Activated CD4-positive, alpha-beta T cell treated with anti-CD3 and anti-CD28 coated beads, Interleukin-2, Interleukin-4, amounts not matched to agents 100 ng/mL and 50 ng/mL, durations not matched to agents 16 hours and 8 hours (primary cell): Measurements from ENCODE around the gene LRP2.
A peak's percentile ranks its signal among the peaks of the same experiment; 100 is the strongest.
"Not testable (repeated sequence)": the region's sequence is repeated elsewhere in the genome, so short reads cannot be mapped to it uniquely, and the experiment has no call there.

Experiments used
- DNase-seq: peaks from one replicate; pipeline ENCODE4 v3.0.0-alpha.2; 2020; ENCODE audit warnings: low spot score

The LRP2 gene

DNA sequence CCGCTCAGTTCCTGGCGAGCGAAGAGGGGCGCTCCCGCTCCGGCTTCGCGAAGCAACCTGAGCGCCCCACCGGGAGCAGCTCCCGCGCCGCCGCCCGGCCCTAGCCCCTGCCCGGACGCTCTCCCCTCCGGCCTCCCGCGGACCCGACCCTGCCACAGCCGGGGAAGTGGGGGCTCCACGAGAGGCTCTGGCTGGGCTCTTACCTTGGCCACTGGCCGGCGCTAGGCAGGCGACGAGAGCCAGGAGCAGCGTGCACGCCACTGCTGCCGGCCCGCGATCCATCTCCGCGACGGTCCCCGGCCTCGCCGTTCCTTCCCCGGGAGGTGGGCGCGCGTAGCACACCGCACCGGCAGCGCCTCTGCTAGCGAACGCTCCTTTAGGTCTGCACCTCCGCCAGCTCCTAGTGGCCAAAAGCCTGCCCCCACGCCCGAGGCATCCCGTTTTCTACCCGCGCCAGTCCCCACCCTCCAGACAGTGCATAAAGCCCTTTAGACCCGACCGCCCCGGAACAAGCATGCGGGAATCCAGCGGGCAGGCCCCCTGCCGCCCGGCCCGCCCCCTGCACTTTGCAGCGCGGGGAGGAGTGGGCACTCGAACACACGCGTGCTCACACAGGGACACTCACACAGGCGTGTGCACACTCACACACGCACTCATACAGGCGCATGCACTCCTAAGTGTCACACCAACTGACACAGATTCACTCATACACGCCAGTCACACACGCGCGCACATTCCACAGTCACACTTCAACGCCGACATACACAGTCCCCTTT, at the start of gene LRP2:
Gene LRP2 (minus strand): TSS at position 417 of the 776 bp plus-strand sequence. CDS start 135 bp downstream, at position 282.
- DNase-seq: no peak

- DNase-seq: no peak
These were observed 44.6 kb upstream of the LRP2 start for GRCh38 chr2:169406891-169407290.

- DNase-seq: not testable (repeated sequence)
These were observed 37.2 kb upstream of the LRP2 start for GRCh38 chr2:169399491-169399890.

DNA sequence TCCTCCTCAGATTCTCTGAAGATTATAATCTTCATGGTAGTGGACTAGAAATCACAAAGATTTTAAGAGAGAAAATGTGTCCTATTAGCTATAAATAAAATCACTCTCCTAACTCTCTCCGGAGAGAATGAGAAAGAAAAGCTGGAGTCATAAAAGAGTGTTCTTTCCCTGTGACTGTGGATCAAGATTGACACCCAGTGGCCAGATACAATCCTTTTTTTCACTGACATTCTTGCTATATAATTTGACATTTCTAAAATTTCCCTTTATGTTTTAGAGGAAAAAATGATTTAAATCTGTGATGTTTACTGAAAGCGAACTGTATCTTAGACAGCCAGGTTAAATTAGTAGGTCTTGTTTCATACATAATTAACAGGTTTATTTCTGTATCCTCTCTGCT, 35.4 kb upstream of the LRP2 start:
- DNase-seq: no peak

DNA sequence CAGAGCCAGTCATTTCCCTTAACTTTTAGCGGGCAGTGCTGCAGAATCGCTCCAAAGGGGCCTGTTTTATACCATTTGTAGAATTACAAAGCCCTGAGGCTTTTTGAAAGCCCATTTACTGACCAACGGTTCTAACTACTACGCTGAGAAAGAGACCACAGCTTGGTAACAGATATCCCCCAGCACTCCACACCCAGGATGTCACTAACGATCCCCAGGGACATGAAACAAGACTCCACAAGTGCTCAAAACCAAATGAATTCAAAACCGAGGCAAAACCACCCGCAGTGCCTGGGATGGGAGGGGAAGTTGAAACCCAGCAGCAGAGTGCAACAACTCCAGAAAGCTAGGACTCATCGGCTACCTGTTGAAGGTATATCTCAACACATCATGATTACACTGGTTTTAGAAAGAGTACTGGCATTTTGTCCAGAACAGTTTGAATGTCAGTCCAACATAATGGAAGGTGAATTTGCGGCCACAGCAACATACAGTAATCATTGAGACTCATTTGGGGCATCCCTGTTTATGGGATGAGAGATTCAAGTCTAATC, 33.6 kb upstream of the LRP2 start:
- DNase-seq: no peak

- DNase-seq: no peak
These were observed 30.8 kb upstream of the LRP2 start for GRCh38 chr2:169393068-169393590.

- DNase-seq: no peak
These were observed 28.9 kb upstream of the LRP2 start for GRCh38 chr2:169391236-169391635.

GRCh38 chr2:169388161-169388560, 25.8 kb upstream of the LRP2 start:
- no peak for DNase-seq

DNA sequence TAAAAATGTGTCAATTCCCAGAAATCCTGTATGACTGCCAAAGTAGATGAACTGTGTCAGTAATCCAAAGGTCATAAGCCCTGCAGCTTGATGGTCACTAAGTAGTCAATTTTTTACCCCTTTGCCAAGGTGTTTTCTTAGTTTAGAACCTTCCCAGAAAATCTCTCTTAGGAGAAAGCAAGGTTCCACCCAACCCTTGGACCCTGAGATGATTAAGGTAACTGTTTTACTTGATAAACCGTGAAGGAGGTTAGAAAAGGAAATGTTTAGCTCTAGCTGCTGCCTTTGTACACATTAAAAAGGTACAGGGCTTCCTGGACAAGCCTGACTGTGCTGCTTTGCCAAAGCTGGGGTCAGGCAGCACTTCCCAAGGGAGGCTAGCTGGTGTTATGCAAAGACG, 24.4 kb upstream of the LRP2 start:
- DNase-seq: no peak

GRCh38 chr2:169384816-169385215, 22.5 kb upstream of the LRP2 start:
- no peak for DNase-seq

DNA sequence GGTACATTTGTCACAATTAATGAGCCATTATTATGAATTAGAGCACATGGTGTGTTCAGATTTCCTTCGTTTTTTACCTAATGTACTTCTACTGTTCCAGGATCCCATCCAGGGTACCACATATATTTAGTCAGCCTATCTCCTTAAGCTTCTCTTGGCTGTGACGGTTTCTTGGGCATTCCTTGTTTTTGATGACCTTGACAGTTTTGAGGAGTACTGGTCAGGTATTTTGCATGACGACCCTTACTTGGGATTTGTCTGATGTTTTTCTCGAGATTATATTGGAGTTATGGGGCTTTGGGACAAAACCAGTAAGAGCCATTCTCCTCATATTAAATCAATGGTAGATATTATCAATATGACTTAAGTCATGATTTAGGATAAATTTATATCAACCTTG, 10.2 kb upstream of the LRP2 start:
- DNase-seq: no peak

GRCh38 chr2:169366066-169366465, 3.7 kb upstream of the LRP2 start:
- DNase-seq: no peak

DNA sequence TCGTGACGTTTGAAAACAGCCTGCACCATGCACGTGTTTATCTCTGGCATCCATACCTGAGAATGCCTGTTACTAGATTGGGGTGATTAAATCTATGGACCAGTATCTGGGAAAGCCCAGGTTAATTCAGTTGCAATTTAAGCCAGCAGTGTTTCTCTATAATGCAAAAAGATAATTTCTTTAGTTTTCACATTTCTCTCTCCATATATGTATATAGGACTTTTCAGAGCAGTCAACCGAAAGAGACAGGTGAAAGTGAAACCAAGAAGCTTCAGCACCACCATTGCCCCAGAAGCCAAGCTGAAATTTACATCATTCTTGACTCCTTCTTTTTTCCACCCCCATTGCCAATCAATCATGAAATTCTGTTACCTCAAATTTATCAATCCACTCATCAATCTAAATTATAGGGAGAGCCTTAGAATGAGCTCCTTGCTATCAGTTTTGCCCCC, 2.7 kb upstream of the LRP2 start:
- DNase-seq: peak; percentile 25

GRCh38 chr2:169363560-169364150, 1.3 kb upstream of the LRP2 start:
- DNase-seq: peak; percentile 35

GRCh38 chr2:169362894-169363559, 693 bp upstream of the LRP2 start:
- no peak for DNase-seq

- DNase-seq: no peak
These were observed 622 bp downstream of the LRP2 start for GRCh38 chr2:169361706-169362117.

DNA sequence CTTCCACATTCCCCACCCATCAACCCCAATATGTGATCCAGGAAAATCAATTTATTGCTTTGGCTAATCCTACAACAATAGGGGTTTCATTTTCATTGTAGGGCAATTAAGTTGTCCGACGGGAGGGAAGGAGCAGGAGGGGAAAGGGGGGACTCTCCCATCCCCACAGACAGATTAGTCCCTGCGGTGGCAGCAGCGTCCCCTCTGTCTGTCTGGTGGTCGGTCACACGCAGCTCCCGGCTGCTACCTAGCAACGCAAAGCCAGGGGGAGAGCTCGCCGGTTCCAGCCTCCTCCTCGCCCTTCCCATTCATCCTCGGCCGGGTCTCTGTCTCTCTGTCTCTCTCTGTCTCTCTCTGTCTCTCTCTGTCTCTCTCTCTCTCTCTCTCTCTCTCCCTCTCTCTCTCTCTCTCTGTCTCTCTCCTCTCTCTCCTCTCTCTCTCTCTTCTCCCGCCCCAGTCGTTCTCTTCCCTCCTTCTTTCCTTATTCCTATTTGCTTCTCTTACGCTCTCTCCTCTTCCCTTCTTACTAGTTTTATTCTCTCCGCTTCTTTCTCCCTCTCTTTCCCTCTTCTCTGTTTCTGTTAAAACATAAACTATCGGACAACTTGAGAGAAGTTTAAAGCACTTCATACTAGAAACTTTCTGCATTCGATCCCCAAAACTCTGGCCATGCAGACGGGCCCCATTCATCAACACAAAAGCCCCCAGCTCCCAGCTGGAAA, 1.2 kb downstream of the LRP2 start:
- no peak for DNase-seq

- DNase-seq: no peak
These were observed 4.3 kb downstream of the LRP2 start for GRCh38 chr2:169358016-169358415.

DNA sequence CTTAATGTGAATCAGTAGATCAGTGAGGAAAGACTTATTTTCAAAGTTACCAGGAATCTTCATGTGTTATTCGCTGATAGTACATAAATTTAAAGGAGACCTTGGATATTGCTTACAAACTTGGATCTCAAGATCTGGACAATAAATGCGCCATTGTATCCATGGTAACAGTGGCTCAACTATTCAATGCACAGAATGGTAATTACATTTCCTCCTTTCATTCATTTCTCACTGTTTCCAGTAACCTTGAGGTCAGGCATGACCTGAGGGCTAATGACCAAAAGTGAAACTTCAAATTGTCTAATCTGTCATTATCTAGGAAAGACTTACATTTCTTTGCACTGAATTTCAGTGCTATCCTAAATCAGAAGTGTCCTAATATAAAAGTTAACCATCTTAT, 8.1 kb downstream of the LRP2 start:
- DNase-seq: no peak

- DNase-seq: no peak
These were observed 10.6 kb downstream of the LRP2 start for GRCh38 chr2:169351725-169352124.

GRCh38 chr2:169349535-169349934, 12.8 kb downstream of the LRP2 start:
- no peak for DNase-seq
